GM12865 (cell line): Measurements from ENCODE around the gene RUNX3.

ENCODE experiments used
- DNase-seq: peaks from one replicate; pipeline ENCODE4 v3.0.0; 2010; ENCODE audit warnings: low read depth
- H3K4me3 ChIP-seq: 2 replicates; pipeline ENCODE4 v1.5.1; 2011; ENCODE audit warnings: mild to moderate bottlenecking, low read depth, low read length, control low read depth
- TF ChIP-seq, protein P1 (sequence below): IDR thresholded peaks from 2 replicates; pipeline ENCODE4 v1.5.1; 2011; ENCODE audit warnings: low read length, control low read depth, low read depth, inconsistent platforms; ENCODE audit not compliant: insufficient read depth; ENCODE audit errors: missing control alignments

RUNX3 gene

GRCh38 chr1:24952413-24952841, 22.4 kb upstream of the RUNX3 start:
- no peak overlapping the region for H3K4me3 ChIP-seq
- DNase-seq, result peak; percentile 78
- TF ChIP-seq, protein P1, sequence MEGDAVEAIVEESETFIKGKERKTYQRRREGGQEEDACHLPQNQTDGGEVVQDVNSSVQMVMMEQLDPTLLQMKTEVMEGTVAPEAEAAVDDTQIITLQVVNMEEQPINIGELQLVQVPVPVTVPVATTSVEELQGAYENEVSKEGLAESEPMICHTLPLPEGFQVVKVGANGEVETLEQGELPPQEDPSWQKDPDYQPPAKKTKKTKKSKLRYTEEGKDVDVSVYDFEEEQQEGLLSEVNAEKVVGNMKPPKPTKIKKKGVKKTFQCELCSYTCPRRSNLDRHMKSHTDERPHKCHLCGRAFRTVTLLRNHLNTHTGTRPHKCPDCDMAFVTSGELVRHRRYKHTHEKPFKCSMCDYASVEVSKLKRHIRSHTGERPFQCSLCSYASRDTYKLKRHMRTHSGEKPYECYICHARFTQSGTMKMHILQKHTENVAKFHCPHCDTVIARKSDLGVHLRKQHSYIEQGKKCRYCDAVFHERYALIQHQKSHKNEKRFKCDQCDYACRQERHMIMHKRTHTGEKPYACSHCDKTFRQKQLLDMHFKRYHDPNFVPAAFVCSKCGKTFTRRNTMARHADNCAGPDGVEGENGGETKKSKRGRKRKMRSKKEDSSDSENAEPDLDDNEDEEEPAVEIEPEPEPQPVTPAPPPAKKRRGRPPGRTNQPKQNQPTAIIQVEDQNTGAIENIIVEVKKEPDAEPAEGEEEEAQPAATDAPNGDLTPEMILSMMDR, result peak; percentile 19

- no peak for DNase-seq
- TF ChIP-seq, protein P1, result no peak
- no peak overlapping the region for H3K4me3 ChIP-seq
Measured at GRCh38 chr1:24951810-24952412, 21.8 kb upstream of the RUNX3 start.

- no peak overlapping the region for H3K4me3 ChIP-seq
- DNase-seq, result no peak
- TF ChIP-seq, protein P1, result no peak
Measured at GRCh38 chr1:24951337-24951736, 21.3 kb upstream of the RUNX3 start.

- peak; percentile 57 for DNase-seq
- H3K4me3 ChIP-seq, result no peak overlapping the region
- TF ChIP-seq, protein P1, result no peak
Measured at GRCh38 chr1:24949331-24949881, 19.3 kb upstream of the RUNX3 start.

DNA sequence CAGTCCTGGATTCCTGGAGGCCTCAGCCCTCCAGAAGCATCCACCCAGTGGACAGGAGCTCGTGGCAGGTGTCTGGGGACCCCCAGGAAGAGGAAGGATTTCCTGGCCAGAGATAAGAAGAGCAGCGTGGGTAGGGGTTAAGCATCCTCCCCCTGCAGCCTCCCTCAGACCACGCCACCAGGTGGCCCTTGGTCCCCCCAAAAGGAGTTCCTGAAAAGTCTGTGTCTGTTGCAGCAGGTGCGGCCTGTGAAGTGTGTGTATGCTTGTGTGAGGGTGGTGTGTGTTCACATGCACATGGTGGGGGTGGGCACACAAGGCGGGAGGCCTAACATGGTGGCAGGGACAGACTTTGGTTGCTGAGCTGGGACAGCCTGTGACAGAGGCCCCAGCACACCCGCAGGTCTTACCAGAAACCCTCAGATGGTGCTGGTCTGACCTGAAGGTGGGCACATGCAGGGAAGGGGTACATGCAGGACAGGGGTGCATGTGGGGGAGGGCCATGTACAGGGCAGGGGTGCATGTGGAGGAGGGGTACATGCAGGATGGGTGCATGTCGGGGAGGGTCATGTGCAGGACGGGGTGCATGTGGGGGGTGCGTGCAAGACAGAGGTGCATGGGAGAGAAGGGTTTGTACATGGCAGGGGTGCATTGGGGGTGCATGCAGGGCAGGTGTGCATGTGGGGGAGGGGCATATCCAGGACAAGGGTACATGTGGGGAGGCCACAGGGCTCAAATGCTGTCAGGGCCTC, 18.2 kb upstream of the RUNX3 start:
- peak overlapping the region; percentile 7 for H3K4me3 ChIP-seq
- no peak for DNase-seq
- TF ChIP-seq, protein P1, result no peak

- TF ChIP-seq, protein P1, result no peak
- DNase-seq, result peak; percentile 91
- no peak overlapping the region for H3K4me3 ChIP-seq
Measured at GRCh38 chr1:24946861-24947658, 17.0 kb upstream of the RUNX3 start.
